Measurements from ENCODE around the gene SEMA3B. TPM values are rescaled to one million over a fixed set of nuclear protein-coding genes. Genes with fewer than 3 reads are reported as not detected.

Gene SEMA3B
- polyA plus RNA-seq, 1 donor (not counting 4 experiments of a cell fraction or from before 2014, with no cell fraction given): 0.58 TPM

DNA sequence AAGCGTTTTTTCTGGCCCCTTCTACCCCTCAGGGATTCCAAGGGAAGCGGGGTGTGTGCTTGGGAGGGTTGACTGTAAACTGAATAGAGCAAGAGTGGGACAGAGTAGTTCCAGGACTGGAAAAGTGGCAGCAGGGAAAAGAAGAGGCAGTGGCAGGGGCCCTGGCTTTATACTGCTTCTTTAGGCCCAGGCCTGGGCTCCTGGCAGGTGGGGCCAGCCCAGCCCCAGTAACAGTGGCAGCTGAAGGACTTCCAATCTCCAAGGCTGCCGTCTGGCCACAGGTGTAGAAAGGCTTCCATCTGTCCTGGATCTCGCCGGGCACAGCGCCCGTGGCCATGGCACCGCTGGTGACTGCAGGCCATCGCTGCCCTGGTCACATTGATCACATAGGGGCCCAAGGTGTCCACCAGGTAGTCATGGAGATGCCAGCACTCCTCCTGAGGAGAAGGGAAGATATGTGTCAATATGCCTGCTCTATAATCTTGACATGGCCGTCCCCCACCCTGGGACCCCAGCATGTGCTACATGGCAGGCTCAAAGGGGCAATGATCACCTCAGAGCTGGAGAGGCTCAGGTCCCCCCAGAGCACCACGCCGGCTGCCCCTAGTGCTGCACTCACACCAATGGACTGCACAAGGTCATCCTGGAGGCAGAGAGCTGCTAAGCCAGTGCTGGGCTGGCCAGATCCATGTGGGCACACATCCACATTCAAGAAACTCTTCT, 24.3 kb downstream of the SEMA3B start:
- TF ChIP-seq, protein P1, sequence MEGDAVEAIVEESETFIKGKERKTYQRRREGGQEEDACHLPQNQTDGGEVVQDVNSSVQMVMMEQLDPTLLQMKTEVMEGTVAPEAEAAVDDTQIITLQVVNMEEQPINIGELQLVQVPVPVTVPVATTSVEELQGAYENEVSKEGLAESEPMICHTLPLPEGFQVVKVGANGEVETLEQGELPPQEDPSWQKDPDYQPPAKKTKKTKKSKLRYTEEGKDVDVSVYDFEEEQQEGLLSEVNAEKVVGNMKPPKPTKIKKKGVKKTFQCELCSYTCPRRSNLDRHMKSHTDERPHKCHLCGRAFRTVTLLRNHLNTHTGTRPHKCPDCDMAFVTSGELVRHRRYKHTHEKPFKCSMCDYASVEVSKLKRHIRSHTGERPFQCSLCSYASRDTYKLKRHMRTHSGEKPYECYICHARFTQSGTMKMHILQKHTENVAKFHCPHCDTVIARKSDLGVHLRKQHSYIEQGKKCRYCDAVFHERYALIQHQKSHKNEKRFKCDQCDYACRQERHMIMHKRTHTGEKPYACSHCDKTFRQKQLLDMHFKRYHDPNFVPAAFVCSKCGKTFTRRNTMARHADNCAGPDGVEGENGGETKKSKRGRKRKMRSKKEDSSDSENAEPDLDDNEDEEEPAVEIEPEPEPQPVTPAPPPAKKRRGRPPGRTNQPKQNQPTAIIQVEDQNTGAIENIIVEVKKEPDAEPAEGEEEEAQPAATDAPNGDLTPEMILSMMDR (optimal IDR thresholded peaks at IDR 0.05 in 1 of 3, IDR thresholded peaks at IDR 0.05 in 1 of 3, conservative IDR thresholded peaks at IDR 0.05 in 1 of 3; ENCODE audit: extremely low read depth in 1 of 3, insufficient read depth in 2 of 3, low read length in 3 of 3): no peak
- no peak for TF ChIP-seq EZH2 (IDR thresholded peaks at IDR 0.05; ENCODE audit: low read length)
- Histone ChIP-seq H2AFZ (ENCODE audit: control insufficient read depth, low read length) (peak overlapping the region; percentile 89), H3K9ac (ENCODE audit: control insufficient read depth, extremely low read depth, insufficient read depth, low read length) (peak overlapping the region; percentile 75), H4K20me1 (ENCODE audit: control insufficient read depth, extremely low read depth, insufficient read depth, low read length) (no peaks in the 10 kb centered on the region), H3K27me3 (ENCODE audit: control insufficient read depth, extremely low read depth, insufficient read depth, low read length) (no peaks in the 10 kb centered on the region), H3K4me1 (ENCODE audit: control insufficient read depth, extremely low read depth, insufficient read depth, low read length) (peaks cover 15% of the 10 kb centered on the region), H3K9me1 (ENCODE audit: control insufficient read depth, extremely low read depth, insufficient read depth, low read length) (peaks cover 2% of the 10 kb centered on the region), H3K79me2 (ENCODE audit: control insufficient read depth, insufficient read depth, low read length) (peaks cover 30% of the 10 kb centered on the region), H3K4me2 (ENCODE audit: control insufficient read depth, extremely low read depth, insufficient read depth, low read depth, low read length) (peak overlapping the region; percentile 87), H3K4me3 (ENCODE audit: control insufficient read depth in 2 of 3, extremely low read depth in 1 of 3, insufficient read depth in 2 of 3, low read depth in 1 of 3, low read length in 3 of 3) (peak overlapping the region in 2 of 3 experiments; percentile 37 to 98), H3K9me3 (ENCODE audit: control insufficient read depth, low read depth, low read length) (no peaks in the 10 kb centered on the region), H3K27ac (ENCODE audit: control insufficient read depth, insufficient read depth, low read length) (peak overlapping the region; percentile 95), H3K36me3 (ENCODE audit: control insufficient read depth in 2 of 2, extremely low read depth in 1 of 2, insufficient read depth in 2 of 2, low read length in 2 of 2) (peaks cover 21 to 29% of the 10 kb centered on the region in 2 experiments)
- dilution Hi-C loops (cut with MboI; ENCODE audit: extremely low pct_ligation_motif_present, low sequenced_read_pairs): no loop called here
- no peak for FAIRE-seq
- no peak for DNase-seq (ENCODE audit: low read depth, low spot score)

GRCh38 chr3:50294089-50294488, 25.1 kb downstream of the SEMA3B start:
- no peaks in the 10 kb centered on the region for H4K20me1 ChIP-seq (ENCODE audit: control insufficient read depth, extremely low read depth, insufficient read depth, low read length)
- peaks cover 14 to 20% of the 10 kb centered on the region in 2 experiments for H3K36me3 ChIP-seq (ENCODE audit: control insufficient read depth in 2 of 2, extremely low read depth in 1 of 2, insufficient read depth in 2 of 2, low read length in 2 of 2)
- dilution Hi-C loops (cut with MboI; ENCODE audit: extremely low pct_ligation_motif_present, low sequenced_read_pairs): no loop called here
- no peak overlapping the region for H3K4me2 ChIP-seq (ENCODE audit: control insufficient read depth, extremely low read depth, insufficient read depth, low read depth, low read length)
- H3K9me1 ChIP-seq (ENCODE audit: control insufficient read depth, extremely low read depth, insufficient read depth, low read length): peaks cover 3% of the 10 kb centered on the region
- H3K27me3 ChIP-seq (ENCODE audit: control insufficient read depth, extremely low read depth, insufficient read depth, low read length): no peaks in the 10 kb centered on the region
- no peak overlapping the region for H3K9ac ChIP-seq (ENCODE audit: control insufficient read depth, extremely low read depth, insufficient read depth, low read length)
- no peak for TF ChIP-seq EZH2 (IDR thresholded peaks at IDR 0.05; ENCODE audit: low read length)
- TF ChIP-seq, protein P1 (optimal IDR thresholded peaks at IDR 0.05 in 1 of 3, IDR thresholded peaks at IDR 0.05 in 1 of 3, conservative IDR thresholded peaks at IDR 0.05 in 1 of 3; ENCODE audit: extremely low read depth in 1 of 3, insufficient read depth in 2 of 3, low read length in 3 of 3): no peak
- H3K9me3 ChIP-seq (ENCODE audit: control insufficient read depth, low read depth, low read length): no peaks in the 10 kb centered on the region
- no peak for FAIRE-seq
- no peak overlapping the region for H3K27ac ChIP-seq (ENCODE audit: control insufficient read depth, insufficient read depth, low read length)
- DNase-seq (ENCODE audit: low read depth, low spot score): no peak
- H3K4me1 ChIP-seq (ENCODE audit: control insufficient read depth, extremely low read depth, insufficient read depth, low read length): peaks cover 20% of the 10 kb centered on the region
- H2AFZ ChIP-seq (ENCODE audit: control insufficient read depth, low read length): no peak overlapping the region
- peaks cover 34% of the 10 kb centered on the region for H3K79me2 ChIP-seq (ENCODE audit: control insufficient read depth, insufficient read depth, low read length)
- no peak overlapping the region for H3K4me3 ChIP-seq (ENCODE audit: control insufficient read depth in 2 of 3, extremely low read depth in 1 of 3, insufficient read depth in 2 of 3, low read depth in 1 of 3, low read length in 3 of 3)

All from keratinocyte (primary cell).